ENCODE data around the gene PCNX3.
A peak's percentile ranks its signal among the peaks of the same experiment; 100 is the strongest.

- TF ChIP-seq POLR2AphosphoS5 (IDR thresholded peaks at IDR 0.05; ENCODE audit: low read depth, low read length) (0 out of 2 replicates have a peak, but pooled peaks have one; percentile 10), CTCF (IDR thresholded peaks at IDR 0.05) (no peak)
These were observed 31.5 kb upstream of the PCNX3 start for GRCh38 chr11:65584106-65584505.

Measured in Panc1 (cell line).